ENCODE data around the gene GINS1. TPM values are rescaled to one million over a fixed set of nuclear protein-coding genes. Genes with fewer than 3 reads are reported as not detected.
A peak's percentile ranks its signal among the peaks of the same experiment; 100 is the strongest.

Gene GINS1
- total RNA-seq, 1 experiment from 2014 or later: 74.3 TPM

- H4K91ac ChIP-seq (ENCODE audit: insufficient read length, low read depth, low read length): no peak overlapping the region
- H2AFZ ChIP-seq (ENCODE audit: low read length): no peak overlapping the region
- H3K27ac ChIP-seq (ENCODE audit: insufficient read length, low read depth, low read length): no peak overlapping the region
- H3K18ac ChIP-seq (ENCODE audit: insufficient read length, low read depth, low read length): no peak overlapping the region
- H3K14ac ChIP-seq (ENCODE audit: insufficient read depth, low read length): no peak overlapping the region
- no peak overlapping the region for H2BK12ac ChIP-seq (ENCODE audit: insufficient read length, low read depth, low read length)
- TF ChIP-seq CTCF (conservative IDR thresholded peaks at IDR 0.05): no peak
- H3T11ph ChIP-seq (ENCODE audit: low read length): no peak overlapping the region
- Mint-ChIP-seq H3K9me3 (no peaks in the 10 kb centered on the region; a peak in 1 of 5 replicates), H3K36me3 (ENCODE audit: insufficient read depth in 1 of 3, low read depth in 3 of 3) (peaks cover 49 to 67% (median 66%) of the 10 kb centered on the region in 3 experiments), H3K27ac (peak overlapping the region in 2 of 3 experiments; percentile 75; a peak in 2 of 7 replicates), H3K27me3 (ENCODE audit: low read depth) (no peaks in the 10 kb centered on the region), H3K4me1 (peaks cover 0 to 6% of the 10 kb centered on the region in 2 experiments; a peak in 2 of 4 replicates), H3K4me3 (no peak overlapping the region)
- no peaks in the 10 kb centered on the region for H3K27me3 ChIP-seq (ENCODE audit: insufficient read depth, low read length)
- no peak overlapping the region for H2BK120ac ChIP-seq (ENCODE audit: low read depth, low read length, poor library complexity, severe bottlenecking)
- H4K20me1 ChIP-seq (ENCODE audit: control insufficient read depth, insufficient read depth, insufficient read length): no peaks in the 10 kb centered on the region
- no CpG with 5 or more reads among the region's 24 CpGs for WGBS (ENCODE audit: extremely low coverage, insufficient read length, low lambda C conversion rate)
- no peak overlapping the region for H4K5ac ChIP-seq (ENCODE audit: insufficient read length, low read depth, low read length)
- H2BK5ac ChIP-seq (ENCODE audit: insufficient read length, low read length): no peak overlapping the region
- H3K23ac ChIP-seq (ENCODE audit: insufficient read length, low read depth, low read length): no peak overlapping the region
- H2BK15ac ChIP-seq (ENCODE audit: low read depth, low read length): no peak overlapping the region
- no peak overlapping the region for H2AK5ac ChIP-seq (ENCODE audit: insufficient read length, low read length)
- H3K56ac ChIP-seq (ENCODE audit: insufficient read length, low read depth, low read length): no peak overlapping the region
- no peaks in the 10 kb centered on the region for H3K4me1 ChIP-seq (ENCODE audit: insufficient read depth, low read length)
- no peaks in the 10 kb centered on the region for H3K23me2 ChIP-seq (ENCODE audit: insufficient read length, low read depth, low read length, poor library complexity, severe bottlenecking)
- H3K9me3 ChIP-seq (ENCODE audit: control insufficient read depth, low read depth, low read length): no peaks in the 10 kb centered on the region
- no peak overlapping the region for H2BK20ac ChIP-seq (ENCODE audit: low read depth, low read length, poor library complexity, severe bottlenecking)
- no peak overlapping the region for H3K4ac ChIP-seq (ENCODE audit: low read depth, low read length)
- no peak overlapping the region for H3K4me2 ChIP-seq (ENCODE audit: insufficient read depth, insufficient read length, low read length)
- no peaks in the 10 kb centered on the region for H3K79me2 ChIP-seq (ENCODE audit: insufficient read depth, low read length)
- no peaks in the 10 kb centered on the region for H3K79me1 ChIP-seq (ENCODE audit: insufficient read depth, low read depth, low read length, poor library complexity, severe bottlenecking)
- DNase-seq: no peak
- no peak overlapping the region for H4K8ac ChIP-seq (replicated peaks; ENCODE audit: insufficient read length, low read depth, low read length)
- no peak overlapping the region for H3K9ac ChIP-seq (ENCODE audit: extremely low read depth, insufficient read length, low read length)
Measured at GRCh38 chr20:25478889-25479568, 71.6 kb downstream of the GINS1 start.
